ENCODE measurements around the gene QRICH2. TPM values are rescaled to one million over a fixed set of nuclear protein-coding genes. Genes with fewer than 3 reads are reported as not detected.
"Not testable (repeated sequence)": the region's sequence is repeated elsewhere in the genome, so short reads cannot be mapped to it uniquely, and the experiment has no call there.

The QRICH2 gene
- 8.9 TPM for polyA plus RNA-seq (ENCODE audit: insufficient read length)
- long read RNA-seq, donor 1: 0 reads
- long read RNA-seq, donor 2: 0 reads
- long read RNA-seq, donor 3: 0 reads
- long read RNA-seq, donor 4: 0 reads
- long read RNA-seq, donor 5: 0 reads
- long read RNA-seq, donor 6: 0 reads
- long read RNA-seq, donor 7: 0 reads
- long read RNA-seq, donor 8: 0 reads

GRCh38 chr17:76307966-76308338 is at the start of gene QRICH2:
Gene QRICH2 (minus strand): TSS chr17:76308276. CDS start chr17:76307998, 278 bp downstream.
- no peak for DNase-seq

- no peak for DNase-seq
Observed at GRCh38 chr17:76357597-76358158, 49.6 kb upstream of the QRICH2 start.

- no peak for DNase-seq
Observed at GRCh38 chr17:76356803-76357456, 48.9 kb upstream of the QRICH2 start.

- no peak for DNase-seq
Observed at GRCh38 chr17:76354747-76355310, 46.8 kb upstream of the QRICH2 start.

- no peak for DNase-seq
Observed at GRCh38 chr17:76354317-76354729, 46.2 kb upstream of the QRICH2 start.

- peak; percentile 92 for DNase-seq
Observed at GRCh38 chr17:76353599-76354316, 45.7 kb upstream of the QRICH2 start, which contains the start of gene PRPSAP1. Gene PRPSAP1 (minus strand): TSS chr17:76353916. CDS start chr17:76353703, 213 bp downstream.

- DNase-seq: no peak
Observed at GRCh38 chr17:76353004-76353598, 45.0 kb upstream of the QRICH2 start.

- DNase-seq: no peak
Observed at GRCh38 chr17:76351526-76352071, 43.5 kb upstream of the QRICH2 start.

GRCh38 chr17:76350463-76350862 is 42.4 kb upstream of the QRICH2 start:
- DNase-seq: no peak

GRCh38 chr17:76346936-76347335 is 38.9 kb upstream of the QRICH2 start:
- not testable (repeated sequence) for DNase-seq

GRCh38 chr17:76345377-76345974 is 37.4 kb upstream of the QRICH2 start:
- DNase-seq: no peak

- DNase-seq: no peak
Observed at GRCh38 chr17:76343106-76343505, 35.0 kb upstream of the QRICH2 start.

- no peak for DNase-seq
Observed at GRCh38 chr17:76341301-76341700, 33.2 kb upstream of the QRICH2 start.

- DNase-seq: no peak
Observed at GRCh38 chr17:76337413-76337777, 29.3 kb upstream of the QRICH2 start.

- DNase-seq: no peak
Observed at GRCh38 chr17:76336756-76337412, 28.8 kb upstream of the QRICH2 start.

- DNase-seq: no peak
Observed at GRCh38 chr17:76335716-76336381, 27.8 kb upstream of the QRICH2 start.

GRCh38 chr17:76333673-76334505 is 25.8 kb upstream of the QRICH2 start:
- no peak for DNase-seq

GRCh38 chr17:76331083-76331482 is 23.0 kb upstream of the QRICH2 start:
- no peak for DNase-seq

- DNase-seq: no peak
Observed at GRCh38 chr17:76329664-76330063, 21.6 kb upstream of the QRICH2 start.

Measured in left kidney (tissue), 8 donors.